IMR-90 (cell line): ENCODE results near the gene SYNPO2L. TPM values are rescaled to one million over a fixed set of nuclear protein-coding genes. Genes with fewer than 3 reads are reported as not detected.
A peak's percentile ranks its signal among the peaks of the same experiment; 100 is the strongest.

Experiments
- ATAC-seq: fragments of 200-7000 bp; cut with Tn5 transposase; 2 replicates; pipeline ENCODE4 v1.9.1; 2020; ENCODE audit warnings: low read depth, mild to moderate bottlenecking, moderate library complexity
- BruUV-seq: library from RNA; stranded (reverse); fragments of 400-500 nt; replicated peaks from 2 replicates; lab custom pipeline; 2021; lab: Mats Ljungman, UMichigan
- CTCF ChIA-PET: fragments of 300-600 bp; formaldehyde crosslinking; extraction: SDS; loops from one replicate; lab custom pipeline; 2021; ENCODE audit warnings: antibody characterized with exemption; lab: Yijun Ruan, JAX
- POLR2A ChIA-PET: fragments of 300-600 bp; sonication (Branson Sonifier 250); formaldehyde crosslinking; loops from one replicate; lab custom pipeline; 2022; ENCODE audit warnings: antibody characterized with exemption; ENCODE audit not compliant: unreplicated experiment; lab: Charles Lee
- DNase-seq: peaks from one replicate; pipeline ENCODE4 v3.0.0; 2013
- H2AFZ ChIP-seq: replicated peaks from 2 replicates; pipeline ENCODE3; 2013; ENCODE audit warnings: low read length, mild to moderate bottlenecking; ENCODE audit not compliant: poor library complexity
- H2AK5ac ChIP-seq: 2 replicates; pipeline ENCODE4 v1.6.1; 2013; ENCODE audit warnings: low read depth, low read length, inconsistent platforms
- H2AK9ac ChIP-seq: replicated peaks from 2 replicates; pipeline ENCODE3; 2013; ENCODE audit warnings: mild to moderate bottlenecking, low read depth, low read length, moderate library complexity; ENCODE audit not compliant: poor library complexity
- H2BK120ac ChIP-seq: 2 replicates; pipeline ENCODE4 v1.6.1; 2013; ENCODE audit warnings: low read depth, low read length, inconsistent platforms
- H2BK15ac ChIP-seq: 3 replicates; pipeline ENCODE4 v1.6.1; 2013; ENCODE audit warnings: low read depth, low read length, inconsistent platforms
- H2BK20ac ChIP-seq: 2 replicates; pipeline ENCODE4 v1.6.1; 2013; ENCODE audit warnings: low read depth, mild to moderate bottlenecking, inconsistent platforms, low read length, moderate library complexity
- H2BK5ac ChIP-seq: 2 replicates; pipeline ENCODE4 v1.6.1; 2013; ENCODE audit warnings: mild to moderate bottlenecking, low read depth, low read length, inconsistent platforms; ENCODE audit not compliant: poor library complexity, severe bottlenecking
- H3K14ac ChIP-seq: replicated peaks from 2 replicates; pipeline ENCODE4 v1.6.1; 2013; ENCODE audit warnings: low read depth, low read length, inconsistent platforms
- H3K18ac ChIP-seq: 2 replicates; pipeline ENCODE4 v1.6.1; 2013; ENCODE audit warnings: low read depth, low read length, control low read depth
- H3K23ac ChIP-seq: 2 replicates; pipeline ENCODE4 v1.6.1; 2013; ENCODE audit warnings: low read depth, low read length, inconsistent platforms
- H3K27ac ChIP-seq: 2 replicates; pipeline ENCODE4 v1.5.1; 2013; ENCODE audit warnings: mild to moderate bottlenecking, control low read depth, low read length; ENCODE audit not compliant: insufficient read depth
- H3K27me3 ChIP-seq: 2 replicates; pipeline ENCODE4 v1.6.1; 2013; ENCODE audit warnings: low read length; ENCODE audit not compliant: control insufficient read depth, insufficient read depth
- H3K36me3 ChIP-seq: 2 replicates; pipeline ENCODE4 v1.6.1; 2013; ENCODE audit warnings: low read length, mixed read lengths; ENCODE audit not compliant: control insufficient read depth, insufficient read depth
- H3K4ac ChIP-seq: 2 replicates; pipeline ENCODE4 v1.6.1; 2013; ENCODE audit warnings: low read depth, low read length, inconsistent platforms
- H3K4me1 ChIP-seq: 2 replicates; pipeline ENCODE4 v1.6.1; 2013; ENCODE audit warnings: low read length, mixed read lengths; ENCODE audit not compliant: control insufficient read depth, insufficient read depth
- H3K4me2 ChIP-seq: 2 replicates; pipeline ENCODE4 v1.6.1; 2013; ENCODE audit warnings: low read depth, mild to moderate bottlenecking, control low read depth, low read length, moderate library complexity
- H3K4me3 ChIP-seq: 2 replicates; pipeline ENCODE4 v1.5.1; 2013; ENCODE audit warnings: low read depth, mild to moderate bottlenecking, control low read depth, low read length, moderate library complexity; ENCODE audit not compliant: insufficient read depth
- H3K56ac ChIP-seq: 2 replicates; pipeline ENCODE4 v1.6.1; 2013; ENCODE audit warnings: low read length, inconsistent platforms; ENCODE audit not compliant: insufficient read depth; ENCODE audit errors: extremely low read depth
- H3K79me1 ChIP-seq, 2 experiments: 2 replicates each; pipeline ENCODE4 v1.6.1; 2013; ENCODE audit warnings: low read length in 2 of 2, inconsistent platforms in 1 of 2, low read depth in 1 of 2
- H3K9ac ChIP-seq: 2 replicates; pipeline ENCODE4 v1.6.1; 2013; ENCODE audit warnings: low read depth, low read length, control low read depth
- H3K9me1 ChIP-seq: 2 replicates; pipeline ENCODE4 v1.6.1; 2013; ENCODE audit warnings: low read length, inconsistent platforms; ENCODE audit not compliant: insufficient read depth
- H3K9me3 ChIP-seq: 2 replicates; pipeline ENCODE4 v1.6.1; 2013; ENCODE audit warnings: low read length; ENCODE audit not compliant: control insufficient read depth, insufficient read depth
- H4K20me1 ChIP-seq: 2 replicates; pipeline ENCODE4 v1.6.1; 2013; ENCODE audit warnings: low read length, inconsistent platforms; ENCODE audit not compliant: insufficient read depth
- H4K5ac ChIP-seq: 2 replicates; pipeline ENCODE4 v1.6.1; 2013; ENCODE audit warnings: mild to moderate bottlenecking, low read depth, low read length, control low read depth
- H4K8ac ChIP-seq, 2 experiments: 2 replicates each; pipeline ENCODE4 v1.6.1; 2013; ENCODE audit warnings: low read depth in 2 of 2, low read length in 2 of 2, control low read depth in 1 of 2, inconsistent platforms in 1 of 2
- H4K91ac ChIP-seq: 2 replicates; pipeline ENCODE4 v1.6.1; 2013; ENCODE audit warnings: low read depth, low read length, inconsistent platforms; ENCODE audit not compliant: insufficient read depth
- BHLHE40 ChIP-seq: fragments of 150-350 bp; IDR thresholded peaks from 2 replicates; pipeline ENCODE4 v1.6.1; 2016; ENCODE audit warnings: mild to moderate bottlenecking, low read depth, low read length
- CEBPB ChIP-seq: IDR thresholded peaks from 2 replicates; pipeline ENCODE4 v1.6.1; 2012; ENCODE audit warnings: low read depth, low read length, improper control_type of control experiment
- CTCF ChIP-seq: conservative IDR thresholded peaks from 2 replicates; pipeline ENCODE4 v1.5.1; 2012; ENCODE audit warnings: mild to moderate bottlenecking, low read depth, low read length, improper control_type of control experiment
- ELK1 ChIP-seq: fragments of 150-350 bp; IDR thresholded peaks from 2 replicates; pipeline ENCODE4 v1.6.1; 2016; ENCODE audit warnings: low read depth, mild to moderate bottlenecking, low read length, moderate library complexity, borderline replicate concordance
- FOS ChIP-seq: fragments of 150-350 bp; IDR thresholded peaks from 2 replicates; pipeline ENCODE4 v1.6.1; 2016; ENCODE audit warnings: low read depth, low read length
- MAZ ChIP-seq: IDR thresholded peaks from 2 replicates; pipeline ENCODE4 v1.6.1; 2012; ENCODE audit warnings: low read depth, mild to moderate bottlenecking, low read length, improper control_type of control experiment, moderate library complexity, borderline replicate concordance
- MXI1 ChIP-seq: IDR thresholded peaks from 2 replicates; pipeline ENCODE4 v1.6.1; 2012; ENCODE audit warnings: low read depth, mild to moderate bottlenecking, low read length, moderate library complexity, borderline replicate concordance
- NFE2L2 ChIP-seq: fragments of 150-350 bp; IDR thresholded peaks from 2 replicates; pipeline ENCODE4 v1.6.1; 2016; ENCODE audit warnings: low read depth, mild to moderate bottlenecking, low read length
- POLR2A ChIP-seq: IDR thresholded peaks from 2 replicates; pipeline ENCODE4 v1.6.1; 2012; ENCODE audit warnings: mild to moderate bottlenecking, low read depth, low read length
- RAD21 ChIP-seq: IDR thresholded peaks from 2 replicates; pipeline ENCODE4 v1.6.1; 2012; ENCODE audit warnings: low read length, improper control_type of control experiment
- RCOR1 ChIP-seq: IDR thresholded peaks from 2 replicates; pipeline ENCODE4 v1.6.1; 2012; ENCODE audit warnings: mild to moderate bottlenecking, low read length, improper control_type of control experiment; ENCODE audit not compliant: insufficient replicate concordance
- RFX5 ChIP-seq: IDR thresholded peaks from 2 replicates; pipeline ENCODE4 v1.8.0; 2012; ENCODE audit warnings: low read depth, mild to moderate bottlenecking, low read length, moderate library complexity
- SMC3 ChIP-seq: fragments of 150-350 bp; IDR thresholded peaks from 2 replicates; pipeline ENCODE4 v1.6.1; 2016; ENCODE audit warnings: low read depth, mild to moderate bottlenecking, antibody characterized with exemption, low read length, moderate library complexity
- WGBS, 2 experiments: methylation state at CpG; one replicate each; pipeline versions ENCODE4 v1.1.5 to v1.1.7; 2013; ENCODE audit warnings: missing lambda C conversion rate in 2 of 2; ENCODE audit not compliant: insufficient read length in 1 of 2; ENCODE audit errors: extremely low coverage in 2 of 2; 5-methylcytosine and 5-hydroxymethylcytosine counted together
- dilution Hi-C: fragments of 300-500 bp; cut with HindIII; formaldehyde crosslinking; loops from one replicate; pipeline ENCODE4 v1.14.3; 2018; ENCODE audit warnings: low sequenced_read_pairs; ENCODE audit not compliant: unreplicated experiment
- in situ Hi-C: fragments of 300-500 bp; cut with MboI; formaldehyde crosslinking; loops from 3 replicates; pipeline ENCODE4 v1.14.3; 2019; ENCODE audit warnings: low sequenced_read_pairs, inconsistent platforms, mixed read lengths
- intact Hi-C: fragments of 100-400 bp; cut with micrococcal nuclease; formaldehyde crosslinking; loops from 2 replicates; pipeline ENCODE4 v1.10.0; 2022
- polyA plus RNA-seq, 3 experiments: library from polyadenylated mRNA; depleted of rRNA; stranded (reverse); fragments of >200 nt; gene quantifications; 2 replicates each; pipeline ENCODE4 v1.2.3, GENCODE V29; 2012; ENCODE audit warnings: low replicate concordance in 1 of 3
- total RNA-seq: library from RNA; depleted of rRNA; stranded (reverse); fragments of >200 nt; gene quantifications from 2 replicates; pipeline ENCODE4 v1.2.3, GENCODE V29; 2012
- TF ChIP-seq, protein P1 (sequence below): fragments of 150-350 bp; IDR thresholded peaks from 2 replicates; pipeline ENCODE4 v1.6.1; 2017; ENCODE audit warnings: mild to moderate bottlenecking, antibody characterized with exemption, low read length, low read depth

SYNPO2L gene
- total and polyA plus RNA-seq, 2 of the 4 experiments (the other 2 are of a cell fraction): 0.18 to 0.62 TPM

DNA sequence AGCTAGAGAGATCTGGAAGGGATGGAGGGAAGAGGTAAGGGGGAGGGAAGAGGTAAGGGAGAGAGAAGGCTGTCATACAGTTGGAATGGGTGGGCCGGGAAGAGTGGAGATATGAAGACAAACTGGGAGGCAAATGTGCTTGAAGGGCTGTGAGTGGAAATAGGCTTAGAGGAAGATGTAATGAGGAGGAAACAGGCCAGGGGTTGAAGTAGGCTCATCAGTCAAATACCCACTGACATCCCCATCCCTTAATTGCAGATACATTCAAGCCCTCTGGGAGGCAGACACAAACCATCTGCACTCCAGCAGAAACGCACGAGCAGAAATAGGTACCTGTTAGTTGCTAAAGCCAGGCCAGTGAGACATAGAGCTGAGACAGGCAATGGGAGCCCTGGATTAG lies 2.1 kb downstream of the SYNPO2L start:
- CTCF ChIA-PET: no interaction called here
- H3K9ac ChIP-seq: no peak overlapping the region
- peak overlapping the region; percentile 61 for H2AK5ac ChIP-seq
- in situ Hi-C loops: no loop called here
- peaks cover 21% of the 10 kb centered on the region for H3K9me1 ChIP-seq
- H3K36me3 ChIP-seq: no peaks in the 10 kb centered on the region
- no peak overlapping the region for H2BK5ac ChIP-seq
- H2BK20ac ChIP-seq: peak overlapping the region; percentile 62; the same call in 1 of the 2 replicates
- peak overlapping the region; percentile 82; the same call in 1 of the 2 replicates for H2BK120ac ChIP-seq
- no TSS peak for BruUV-seq
- peak overlapping the region; percentile 45 for H2AFZ ChIP-seq
- POLR2A ChIA-PET: no interaction called here
- DNase-seq (peak; percentile 60), ATAC-seq (peak; percentile 27; the same call in 1 of the 2 replicates)
- intact Hi-C loops: no loop called here
- WGBS, 2 experiments: 60% methylated on average over 1 of the region's 3 CpGs; no CpG with 5 or more reads in 1 of the 2 experiments
- H4K20me1 ChIP-seq: no peaks in the 10 kb centered on the region
- H3K56ac ChIP-seq: no peak overlapping the region
- no peak overlapping the region for H4K8ac ChIP-seq
- no peak overlapping the region for H4K5ac ChIP-seq
- no peak overlapping the region for H3K23ac ChIP-seq
- H3K27ac ChIP-seq: no peak overlapping the region
- no peaks in the 10 kb centered on the region for H3K27me3 ChIP-seq
- peak overlapping the region; percentile 44 for H3K4ac ChIP-seq
- peak overlapping the region; percentile 15; the same call in 1 of the 3 replicates for H2BK15ac ChIP-seq
- H3K79me1 ChIP-seq: peaks cover 0 to 10% of the 10 kb centered on the region in 2 experiments; a peak in 2 of 4 replicates
- no peak overlapping the region for H3K4me2 ChIP-seq
- H3K18ac ChIP-seq: no peak overlapping the region
- dilution Hi-C loops: no loop called here
- peaks cover 19% of the 10 kb centered on the region for H3K4me1 ChIP-seq
- H3K9me3 ChIP-seq: no peaks in the 10 kb centered on the region
- no peak overlapping the region for H3K4me3 ChIP-seq
- peak overlapping the region; percentile 36 for H3K14ac ChIP-seq
- peak overlapping the region; percentile 59 for H4K91ac ChIP-seq
- TF ChIP-seq NFE2L2 (no peak), MXI1 (no peak), BHLHE40 (no peak), ELK1 (no peak), POLR2A (no peak), MAZ (no peak), RCOR1 (no peak), SMC3 (no peak), CTCF (peak; percentile 36), CEBPB (no peak), FOS (no peak), RFX5 (no peak), RAD21 (peak; percentile 51)
- TF ChIP-seq, protein P1, sequence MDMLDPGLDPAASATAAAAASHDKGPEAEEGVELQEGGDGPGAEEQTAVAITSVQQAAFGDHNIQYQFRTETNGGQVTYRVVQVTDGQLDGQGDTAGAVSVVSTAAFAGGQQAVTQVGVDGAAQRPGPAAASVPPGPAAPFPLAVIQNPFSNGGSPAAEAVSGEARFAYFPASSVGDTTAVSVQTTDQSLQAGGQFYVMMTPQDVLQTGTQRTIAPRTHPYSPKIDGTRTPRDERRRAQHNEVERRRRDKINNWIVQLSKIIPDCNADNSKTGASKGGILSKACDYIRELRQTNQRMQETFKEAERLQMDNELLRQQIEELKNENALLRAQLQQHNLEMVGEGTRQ: no peak
- no peak overlapping the region for H2AK9ac ChIP-seq
